Activated CD4-positive, CD25-positive, alpha-beta regulatory T cell treated with anti-CD3 and anti-CD28 coated beads, Interleukin-2, amount 50 U/mL, for 16 hours (primary cell): Measurements from ENCODE around the gene CAMKV.

Experiments used
- DNase-seq: peaks from one replicate; pipeline ENCODE4 v3.0.0-alpha.2; 2020; ENCODE audit warnings: low read depth, low spot score

CAMKV gene

DNA sequence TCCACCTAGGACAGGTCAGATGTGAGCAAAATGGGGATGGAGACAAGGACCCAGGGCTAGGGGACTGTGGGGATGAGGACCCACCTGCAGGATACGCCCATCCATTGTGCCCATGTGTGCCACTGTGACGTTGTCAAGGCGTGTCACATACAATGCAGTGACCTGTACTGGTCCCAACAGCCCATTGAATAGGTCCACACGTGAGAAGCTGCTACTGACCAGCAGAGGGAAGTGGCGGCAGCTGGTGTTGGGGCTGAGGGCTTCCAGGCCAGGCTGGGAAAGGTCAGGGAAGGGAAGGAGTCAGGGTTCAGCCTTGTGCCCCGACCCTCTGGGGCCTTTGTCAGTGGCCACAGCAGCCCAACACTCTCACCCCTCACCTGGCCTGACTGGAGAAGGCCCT lies 29.3 kb upstream of the CAMKV start:
- DNase-seq: no peak

DNA sequence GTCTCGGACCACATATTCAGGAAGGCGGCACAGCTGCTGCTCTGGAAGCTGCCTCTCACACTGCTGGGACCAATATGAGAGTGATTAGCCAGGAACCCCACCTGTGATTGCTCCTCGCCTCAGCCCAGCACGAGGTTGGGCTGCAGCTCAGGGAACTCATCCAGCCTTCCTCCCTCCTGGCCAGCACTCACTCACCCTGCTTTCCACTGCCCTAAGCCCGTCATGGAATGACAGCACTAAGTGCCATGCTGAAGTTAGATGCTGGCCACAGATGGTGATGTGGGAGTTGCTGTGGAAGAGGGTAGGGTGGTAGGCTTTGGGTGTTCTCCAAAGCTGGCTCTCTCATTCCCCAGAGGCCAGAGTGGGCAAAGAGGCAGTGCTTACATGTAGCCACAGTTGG lies 26.6 kb upstream of the CAMKV start:
- DNase-seq: no peak

DNA sequence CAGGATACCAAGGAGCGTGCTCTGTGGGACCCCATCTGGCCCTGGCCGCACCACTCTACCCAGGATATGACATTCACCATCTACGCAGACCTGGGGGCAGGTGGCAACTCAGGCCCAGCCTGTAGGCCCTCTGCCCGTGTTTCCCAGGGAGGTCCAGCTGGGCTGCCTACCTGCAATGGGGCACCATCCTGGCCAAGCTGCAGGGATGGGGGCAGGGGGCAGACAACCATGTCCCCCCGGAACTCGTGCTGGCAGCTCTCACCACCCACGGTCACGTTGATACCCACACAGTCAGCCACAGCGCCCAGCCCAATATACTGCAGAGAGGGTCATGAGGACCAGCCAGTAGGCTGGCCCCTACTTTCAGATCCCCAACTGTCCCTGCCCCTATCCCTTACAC lies 26.1 kb upstream of the CAMKV start:
- no peak for DNase-seq

DNA sequence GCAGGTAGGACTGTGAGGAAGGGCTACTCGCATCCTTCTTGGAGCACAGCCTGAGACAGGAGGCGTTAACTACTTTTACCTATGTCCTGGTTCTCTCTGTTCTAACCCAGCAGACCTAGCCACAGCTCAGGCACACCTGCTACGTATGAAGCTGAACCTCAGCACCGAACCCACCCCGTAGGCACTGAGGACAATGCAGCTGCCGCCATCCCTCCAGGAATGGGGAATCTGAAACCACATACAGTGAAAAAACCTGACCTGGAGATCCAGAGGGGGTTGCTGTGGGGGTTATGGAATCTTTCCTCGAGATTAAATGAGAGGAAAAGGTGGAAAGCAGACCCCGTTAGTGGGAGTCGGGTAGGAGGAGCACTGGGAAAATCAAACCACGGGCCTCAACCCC lies 19.6 kb upstream of the CAMKV start:
- DNase-seq: no peak

DNA sequence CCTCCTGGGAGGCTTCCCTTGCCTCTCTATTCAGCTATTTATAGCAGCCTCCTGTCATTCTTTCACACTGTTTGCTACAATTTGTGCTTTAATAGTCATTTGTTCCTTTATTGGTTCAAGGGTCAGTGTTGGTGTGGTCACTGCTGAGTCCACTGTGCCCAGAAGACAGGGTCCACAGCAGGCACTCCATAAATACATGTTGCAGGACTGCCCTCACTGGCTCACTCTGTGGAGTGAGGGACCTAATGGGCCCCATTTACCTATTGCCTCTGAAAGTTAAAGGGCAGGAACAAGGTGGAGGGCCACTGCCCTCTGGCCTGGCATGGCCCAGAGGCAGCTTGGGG lies 17.2 kb upstream of the CAMKV start:
- DNase-seq: no peak

DNA sequence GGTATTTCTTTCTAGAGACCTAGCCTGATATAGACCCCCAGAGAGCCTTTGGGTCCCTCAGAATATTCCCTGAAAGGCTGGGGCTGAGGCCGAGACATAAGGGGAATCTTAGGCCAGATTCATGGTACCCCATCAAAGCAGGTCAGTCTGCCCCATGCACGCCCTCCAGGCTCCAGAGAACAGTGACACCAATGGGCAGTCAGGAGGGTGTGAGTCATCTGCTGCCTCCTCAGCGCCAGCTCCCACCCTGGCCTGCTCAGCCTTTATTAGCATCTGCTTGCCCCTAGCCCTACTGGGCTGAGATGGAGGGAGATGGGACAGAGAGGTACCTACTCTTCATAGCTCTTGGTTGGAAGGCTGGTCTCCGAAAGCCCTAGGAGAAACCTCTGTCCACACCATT lies 14.3 kb upstream of the CAMKV start:
- DNase-seq: no peak

DNA sequence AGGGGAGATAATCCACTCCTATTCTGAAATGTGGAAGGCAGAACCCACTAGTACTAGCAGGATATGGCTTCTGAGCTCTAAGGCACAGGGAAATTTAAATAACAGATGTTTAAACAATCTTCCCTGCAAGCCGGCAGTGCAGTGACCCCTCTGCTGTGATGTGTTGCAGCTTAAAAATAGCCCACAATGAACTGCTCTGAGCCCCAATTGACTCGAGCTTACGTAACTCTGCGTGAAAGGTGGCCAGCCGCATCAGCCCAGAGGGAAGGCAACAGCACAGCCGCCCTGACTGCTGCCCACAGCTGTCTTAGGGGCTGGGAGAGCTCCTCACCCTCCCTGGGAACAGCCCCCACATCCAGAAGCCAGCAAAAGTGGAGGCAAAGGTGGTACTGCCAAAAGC lies 12.5 kb upstream of the CAMKV start:
- no peak for DNase-seq

DNA sequence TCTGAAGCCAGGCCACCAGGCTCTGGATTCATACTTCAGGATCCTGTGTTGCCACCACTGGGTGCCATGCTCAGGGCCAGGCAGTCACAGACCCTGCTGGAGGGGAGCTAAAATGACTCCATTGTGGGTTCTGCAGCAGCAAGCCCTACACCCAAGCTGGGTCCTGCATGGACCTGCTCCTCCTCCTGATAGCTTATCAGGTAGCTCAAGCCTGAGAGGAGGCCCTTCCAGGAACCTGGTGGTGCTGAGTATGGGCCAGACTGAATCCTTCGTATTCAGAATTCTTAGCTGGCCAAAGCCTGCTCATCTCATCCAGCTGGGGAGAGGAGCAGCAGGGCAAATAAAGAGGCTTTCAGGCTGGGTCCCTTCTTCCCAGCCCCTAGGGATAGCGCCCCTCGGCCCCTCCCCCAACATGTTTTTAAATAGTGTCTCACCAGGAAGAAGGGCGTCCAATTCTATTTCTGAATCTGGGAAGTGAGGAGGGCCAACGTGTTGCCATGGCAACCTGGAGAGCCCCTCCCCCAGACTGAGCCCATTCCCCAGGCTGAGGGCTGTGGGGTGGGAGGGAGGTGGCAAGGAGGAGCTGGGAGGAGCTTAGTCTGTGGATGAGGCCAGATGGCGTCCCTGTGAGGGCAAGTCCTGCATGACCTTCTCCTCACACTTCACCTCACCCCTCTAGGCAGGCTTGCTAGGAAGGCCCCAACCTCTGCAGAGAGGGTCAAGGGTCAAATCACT lies 11.0 kb upstream of the CAMKV start:
- no peak for DNase-seq

DNA sequence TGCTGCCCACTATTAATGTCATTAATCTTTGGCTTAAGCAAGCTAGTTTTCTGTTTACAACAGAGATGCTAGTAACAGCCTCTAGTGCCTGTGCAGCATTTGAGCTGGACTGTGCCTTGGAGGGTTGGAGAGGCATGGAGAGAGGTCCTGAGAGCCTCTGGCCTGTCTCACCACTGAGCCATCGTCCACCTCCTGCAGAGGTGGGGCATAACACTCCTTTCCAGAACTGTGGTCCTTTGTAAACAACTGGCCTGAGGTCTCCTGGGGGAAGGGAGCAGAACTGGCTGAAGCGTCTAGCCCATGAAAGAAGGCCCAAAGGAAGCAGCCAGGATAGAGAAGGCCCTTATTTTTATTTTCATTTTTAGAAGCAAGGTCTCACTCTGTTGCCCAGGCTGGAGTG lies 10.0 kb upstream of the CAMKV start:
- DNase-seq: no peak

DNA sequence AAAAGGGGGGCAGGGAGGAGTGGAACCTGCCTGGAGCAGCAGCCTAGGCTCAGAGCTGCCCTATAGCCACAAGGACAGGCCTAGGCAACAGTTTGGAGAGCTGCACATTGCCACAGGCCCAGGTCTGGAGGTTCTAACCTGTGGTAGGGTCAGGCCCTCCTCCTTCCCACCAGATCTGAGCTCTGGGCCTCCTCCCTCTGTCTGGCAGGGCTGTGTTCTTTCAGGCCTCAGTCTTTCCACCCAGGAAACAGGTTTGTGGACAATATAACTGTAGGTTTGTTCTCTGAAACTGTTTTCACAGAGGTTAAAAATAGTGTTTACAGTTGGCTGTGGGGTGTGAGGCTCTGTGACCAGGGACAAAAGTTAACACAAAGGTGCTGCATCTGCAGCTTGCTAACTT lies 9.0 kb upstream of the CAMKV start:
- no peak for DNase-seq

DNA sequence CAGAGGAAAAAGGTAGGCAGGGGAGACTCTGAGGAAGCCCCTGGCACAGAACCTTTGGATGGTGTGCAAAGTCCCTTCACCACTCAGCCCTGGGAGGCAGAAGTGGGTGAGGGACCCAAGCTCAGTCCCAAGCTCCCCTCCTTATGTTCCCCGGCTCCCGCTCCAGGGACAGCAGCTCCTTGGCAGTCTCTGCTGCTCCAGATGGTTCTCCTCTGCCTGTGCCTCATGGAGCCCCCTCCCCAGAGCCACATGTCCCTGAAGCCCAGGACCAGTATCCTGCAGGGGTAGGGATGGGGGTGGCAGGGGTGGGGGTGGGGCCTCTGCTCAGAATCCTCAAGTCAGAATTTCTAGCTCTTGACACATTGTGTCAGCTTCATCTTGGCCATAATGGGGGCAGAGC lies 8.0 kb upstream of the CAMKV start:
- no peak for DNase-seq

DNA sequence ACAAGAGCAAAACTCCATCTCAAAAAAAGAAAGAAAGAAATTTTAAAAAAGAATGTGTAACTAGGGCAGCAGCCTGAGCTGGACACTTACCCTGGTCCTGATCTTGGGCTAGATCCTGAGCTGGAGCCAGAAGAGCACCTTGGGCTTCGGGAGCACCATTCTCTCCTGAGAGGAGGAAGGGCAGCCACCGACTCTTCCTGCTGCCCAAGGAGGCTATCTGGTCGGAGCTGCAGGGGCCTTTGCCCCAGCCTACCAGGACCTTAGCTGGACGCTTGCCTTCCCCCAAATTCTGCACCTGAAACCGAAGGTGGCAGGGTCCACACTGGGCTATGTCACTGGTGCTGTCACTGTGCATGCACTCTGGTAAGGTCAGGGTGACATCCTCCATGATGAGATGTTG lies 6.9 kb upstream of the CAMKV start:
- no peak for DNase-seq

DNA sequence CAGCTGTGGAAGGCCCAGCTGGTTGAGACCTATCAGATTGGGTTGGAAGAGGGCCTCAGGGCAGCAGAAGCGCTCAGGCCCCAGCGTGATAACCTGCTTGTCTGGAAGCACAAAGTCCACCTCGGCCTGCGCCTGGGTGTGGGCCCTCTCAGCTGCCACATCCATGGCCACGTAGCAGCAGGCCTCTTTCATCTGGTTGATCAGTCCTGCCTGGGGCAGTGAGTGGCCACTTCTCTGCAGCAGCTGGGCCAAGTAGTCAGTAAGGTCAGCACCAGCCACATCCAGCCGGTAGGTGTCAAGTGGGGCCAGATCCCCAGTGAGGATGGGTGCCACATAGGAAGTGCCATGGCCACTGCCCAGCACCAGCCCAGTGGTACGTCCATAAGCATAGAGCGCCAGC lies 3.9 kb upstream of the CAMKV start:
- no peak for DNase-seq

DNA sequence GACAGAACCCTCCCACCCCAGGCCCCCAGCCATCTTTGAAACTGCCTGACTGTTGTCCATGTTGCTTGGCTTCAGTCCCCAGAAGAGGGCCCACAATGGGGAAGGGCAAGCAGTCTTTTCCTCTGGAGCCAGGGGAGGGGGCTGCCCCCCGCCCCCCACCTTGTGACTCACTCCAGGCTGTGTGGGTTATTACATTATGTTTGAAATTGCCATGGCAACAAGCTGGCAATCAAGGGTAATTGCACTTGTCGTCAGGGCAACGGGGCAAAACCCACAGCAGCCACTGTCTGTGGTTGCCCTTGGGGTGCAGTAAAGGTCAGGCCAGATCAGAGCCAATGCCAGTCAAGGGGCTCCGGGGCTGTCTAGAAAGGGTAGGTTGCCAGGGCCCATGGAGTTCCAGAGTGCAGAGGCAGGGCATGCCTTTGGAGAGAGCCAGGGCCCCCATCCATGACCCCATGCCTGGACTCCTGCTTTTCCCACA lies 3.1 kb upstream of the CAMKV start:
- DNase-seq: no peak

DNA sequence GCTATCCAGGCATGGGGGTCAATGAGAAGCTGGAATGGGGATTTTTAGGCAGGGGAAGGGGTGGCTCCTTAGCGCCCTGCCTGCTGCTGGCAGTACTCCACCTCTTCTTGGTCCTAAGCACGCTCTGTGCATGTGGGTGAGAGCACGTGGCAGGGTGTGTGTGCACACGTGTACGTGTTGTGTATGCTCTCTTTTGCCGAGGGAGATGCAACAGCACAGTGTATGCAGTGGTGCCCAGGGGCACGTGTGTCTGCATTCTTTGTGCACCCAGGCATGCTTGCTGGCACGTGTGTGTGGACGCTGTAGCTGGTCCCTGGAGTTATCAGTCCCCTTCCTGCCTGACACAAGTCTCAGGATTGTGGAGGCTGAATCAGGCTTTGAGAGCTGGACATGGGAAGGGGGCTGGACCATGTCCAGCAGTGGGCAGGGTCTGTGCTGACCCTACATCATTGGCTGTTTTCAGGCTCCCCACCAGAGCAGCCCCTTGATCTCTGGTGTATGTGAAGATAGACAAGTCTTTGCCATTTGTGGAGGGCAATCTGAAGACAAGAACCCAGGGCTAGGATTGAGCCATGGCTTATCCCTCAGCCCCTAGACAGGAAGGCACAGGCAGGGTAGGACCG lies 1.9 kb upstream of the CAMKV start:
- no peak for DNase-seq

DNA sequence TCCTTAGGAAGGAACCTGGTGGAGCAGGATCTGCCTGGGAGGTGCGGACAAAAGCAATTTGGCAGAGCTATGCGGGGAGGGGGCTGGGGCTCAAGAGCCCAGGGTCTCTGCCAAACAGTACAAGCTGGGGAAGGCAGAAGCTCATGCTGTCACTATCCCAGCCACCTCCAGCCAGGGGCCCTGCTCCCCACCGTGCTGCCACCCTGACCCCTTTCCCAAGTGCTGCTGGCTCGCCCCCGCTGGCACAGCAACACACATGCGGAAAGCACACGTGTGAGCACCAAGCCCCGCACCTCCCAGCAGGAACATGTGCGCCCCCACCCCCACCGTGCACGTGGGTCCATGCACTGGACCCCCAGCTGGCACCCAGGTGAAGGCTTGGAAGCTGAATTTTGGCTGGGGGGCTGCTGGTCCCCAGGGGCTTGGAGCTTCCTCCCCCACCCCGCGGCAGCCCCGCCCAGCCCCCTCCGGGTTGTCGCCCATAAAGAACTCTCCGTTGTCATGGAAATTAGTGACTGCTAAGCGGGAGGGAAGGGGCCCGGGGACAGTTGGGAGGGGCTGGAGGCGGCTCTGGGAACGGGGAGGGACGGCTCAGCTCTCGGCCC lies 742 bp downstream of the CAMKV start:
- no peak for DNase-seq

DNA sequence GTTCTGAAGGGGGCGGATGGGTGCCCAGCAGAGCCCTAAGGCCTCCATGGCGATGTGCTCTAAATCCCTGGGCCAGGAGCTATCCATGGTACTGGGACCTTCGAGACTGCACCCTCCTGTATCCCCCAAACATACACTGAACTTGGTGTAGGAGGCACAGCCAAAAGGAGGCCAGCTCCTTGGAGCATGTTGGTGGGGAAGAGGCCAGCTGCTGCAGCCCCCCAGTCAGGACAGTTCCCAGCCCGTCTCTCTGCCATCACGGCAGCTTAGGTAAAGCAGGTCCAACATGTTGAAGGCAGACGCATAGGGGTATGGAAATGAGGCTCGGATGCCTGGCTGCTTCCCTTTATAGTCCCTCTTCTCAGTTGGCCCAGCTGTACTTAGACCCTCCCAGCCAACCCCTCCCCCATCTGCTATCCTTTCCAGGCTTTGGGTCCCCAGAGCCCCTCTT lies 1.8 kb downstream of the CAMKV start:
- no peak for DNase-seq

DNA sequence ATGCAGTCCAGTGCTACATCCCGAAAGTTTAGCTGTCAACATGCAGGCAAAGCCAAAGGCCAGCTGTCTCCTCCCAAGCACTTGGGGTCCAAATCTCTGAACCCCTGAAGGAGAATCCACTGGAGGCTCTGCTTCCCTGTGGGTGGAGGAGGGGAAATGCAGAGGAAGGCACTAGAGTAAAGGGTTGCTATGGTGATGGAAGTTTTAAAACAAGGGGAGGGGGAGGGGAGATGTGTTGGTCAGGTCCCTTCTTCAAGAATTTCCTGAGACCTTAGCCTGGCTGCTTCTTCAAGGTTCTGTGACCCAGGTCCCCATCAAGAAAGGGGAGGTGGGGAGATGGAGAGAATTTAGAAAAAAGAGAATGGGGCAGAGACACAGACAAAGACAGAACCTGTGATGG lies 2.3 kb downstream of the CAMKV start:
- no peak for DNase-seq

DNA sequence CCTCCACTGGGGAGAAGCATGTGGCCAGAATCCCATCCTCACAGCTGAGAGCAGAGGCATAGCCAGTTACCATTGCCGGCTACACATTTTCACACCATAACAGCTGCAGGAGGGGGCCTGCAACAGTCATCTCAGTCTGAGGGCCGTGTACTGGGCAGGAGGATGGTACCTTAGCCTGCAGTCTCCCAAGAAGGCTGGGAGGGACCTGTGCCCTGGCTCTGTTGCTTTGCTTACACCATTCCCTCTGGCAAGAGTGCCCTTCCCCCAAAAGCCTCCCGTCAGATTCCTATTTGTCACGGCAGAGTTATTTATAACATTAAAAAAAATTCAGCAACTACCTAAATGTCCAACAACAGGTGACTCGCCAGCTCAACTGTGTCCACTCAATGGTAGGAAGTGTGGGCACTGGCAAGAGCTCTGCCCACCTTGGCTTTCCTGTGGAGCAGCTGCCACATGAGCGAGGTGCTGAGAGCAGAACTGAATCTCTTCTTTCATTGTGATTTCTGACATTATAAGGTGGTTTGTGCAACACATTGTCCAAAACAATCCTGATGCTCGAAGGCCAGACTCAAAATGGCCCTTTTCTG lies 4.4 kb downstream of the CAMKV start:
- DNase-seq: no peak

DNA sequence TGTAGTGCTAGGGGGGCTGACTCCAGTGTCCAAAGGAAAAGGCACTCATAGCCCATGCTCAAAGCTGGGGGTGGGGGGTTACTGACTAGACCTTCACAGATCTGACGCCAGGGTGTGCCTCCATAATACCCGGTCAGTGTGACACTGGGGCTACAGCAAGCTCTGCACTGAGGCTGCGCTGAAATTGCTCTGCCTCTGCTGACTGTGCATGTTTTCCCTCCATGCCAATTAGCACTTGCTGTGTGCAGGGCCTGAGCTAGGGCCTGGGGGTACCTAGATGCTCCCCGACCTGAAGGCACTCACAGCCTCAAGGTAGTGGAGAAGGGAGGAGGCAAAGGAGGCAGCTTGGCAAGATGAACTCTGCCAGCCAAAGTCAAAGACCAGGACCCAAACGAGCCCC lies 5.2 kb downstream of the CAMKV start:
- no peak for DNase-seq

DNA sequence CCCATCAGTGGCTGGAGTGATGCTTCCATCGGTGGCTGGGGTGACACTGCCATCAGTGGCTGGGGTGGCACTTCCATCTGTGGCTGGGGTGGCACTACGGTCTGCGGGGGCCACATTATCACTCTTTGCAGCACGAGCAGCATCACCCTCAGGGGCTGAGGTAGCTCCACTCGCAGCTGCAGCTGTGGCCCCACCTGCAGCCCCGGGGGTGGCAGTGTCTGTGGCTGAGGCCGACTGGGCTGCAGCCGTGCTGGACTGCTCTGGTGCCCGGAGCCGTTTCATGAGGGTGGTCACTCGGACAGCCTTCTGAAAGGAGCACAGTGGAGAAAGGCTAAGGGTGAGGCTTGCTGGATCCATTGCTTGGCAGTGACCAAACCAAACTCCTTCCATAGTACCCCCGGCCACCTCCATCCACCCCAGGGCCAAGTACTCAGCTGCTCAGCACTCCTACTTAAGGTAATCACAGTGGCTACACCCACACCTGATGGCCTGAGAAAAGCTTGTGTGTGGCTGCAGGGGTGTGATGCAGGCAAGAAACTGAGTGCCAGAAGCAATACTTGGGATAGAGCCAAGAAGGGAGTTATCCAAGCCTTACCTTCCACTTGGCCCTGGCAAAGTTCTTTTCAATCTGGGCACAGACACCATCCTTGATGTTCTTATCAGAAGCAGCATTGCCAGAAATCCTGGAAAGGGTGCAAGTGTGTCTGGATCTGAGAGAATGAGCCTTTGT lies 10.0 kb downstream of the CAMKV start:
- no peak for DNase-seq
